GM21723 (cell line): Measurements from ENCODE around the gene STK11.

Experiments
- ATAC-seq: cut with Tn5 transposase; IDR thresholded peaks from one replicate; pipeline ENCODE4 v1.9.1; 2021; ENCODE audit warnings: mild to moderate bottlenecking, moderate library complexity; ENCODE audit not compliant: unreplicated experiment

The STK11 gene, protein sequence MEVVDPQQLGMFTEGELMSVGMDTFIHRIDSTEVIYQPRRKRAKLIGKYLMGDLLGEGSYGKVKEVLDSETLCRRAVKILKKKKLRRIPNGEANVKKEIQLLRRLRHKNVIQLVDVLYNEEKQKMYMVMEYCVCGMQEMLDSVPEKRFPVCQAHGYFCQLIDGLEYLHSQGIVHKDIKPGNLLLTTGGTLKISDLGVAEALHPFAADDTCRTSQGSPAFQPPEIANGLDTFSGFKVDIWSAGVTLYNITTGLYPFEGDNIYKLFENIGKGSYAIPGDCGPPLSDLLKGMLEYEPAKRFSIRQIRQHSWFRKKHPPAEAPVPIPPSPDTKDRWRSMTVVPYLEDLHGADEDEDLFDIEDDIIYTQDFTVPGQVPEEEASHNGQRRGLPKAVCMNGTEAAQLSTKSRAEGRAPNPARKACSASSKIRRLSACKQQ

DNA sequence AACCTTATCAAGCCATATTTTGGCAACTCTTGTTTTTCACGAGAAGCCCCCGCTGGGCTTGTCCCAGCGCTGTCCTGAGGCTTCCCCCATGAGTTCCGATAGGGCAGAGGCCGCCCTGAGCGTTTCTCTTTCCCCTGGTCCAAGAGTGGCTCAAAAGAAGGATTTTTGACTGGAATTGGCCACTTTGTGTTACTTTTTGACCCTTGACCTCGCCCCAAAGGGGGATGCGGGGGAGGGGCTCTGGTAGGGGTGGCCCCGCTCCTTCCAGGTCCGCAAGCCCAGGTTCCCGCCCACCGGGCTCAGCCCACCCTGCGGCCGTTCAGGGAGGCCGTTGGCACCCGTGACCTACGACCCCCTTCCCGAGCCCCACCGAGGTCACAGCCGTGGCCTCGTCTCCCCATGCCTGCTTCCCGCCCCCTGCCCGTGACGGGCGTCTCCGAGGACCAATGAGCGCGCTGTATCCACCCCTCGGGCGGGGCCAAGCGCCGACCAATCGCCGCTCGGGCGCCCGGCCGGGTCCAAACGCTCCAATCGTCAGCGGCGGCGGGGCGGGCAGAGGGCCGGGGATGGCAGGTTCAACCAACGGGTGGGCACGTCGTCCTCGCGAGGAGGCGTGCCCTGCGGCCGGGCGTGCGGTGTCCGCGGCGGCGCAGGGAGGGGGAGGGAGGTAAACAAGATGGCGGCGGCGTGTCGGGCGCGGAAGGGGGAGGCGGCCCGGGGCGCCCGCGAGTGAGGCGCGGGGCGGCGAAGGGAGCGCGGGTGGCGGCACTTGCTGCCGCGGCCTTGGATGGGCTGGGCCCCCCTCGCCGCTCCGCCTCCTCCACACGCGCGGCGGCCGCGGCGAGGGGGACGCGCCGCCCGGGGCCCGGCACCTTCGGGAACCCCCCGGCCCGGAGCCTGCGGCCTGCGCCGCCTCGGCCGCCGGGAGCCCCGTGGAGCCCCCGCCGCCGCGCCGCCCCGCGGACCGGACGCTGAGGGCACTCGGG, at the start of gene STK11:
Gene STK11, plus strand, starts transcription at position 665 of the 986 bp plus-strand sequence. CDS start 1,136 bp downstream, outside the sequence.
- ATAC-seq: peak; percentile 76

DNA sequence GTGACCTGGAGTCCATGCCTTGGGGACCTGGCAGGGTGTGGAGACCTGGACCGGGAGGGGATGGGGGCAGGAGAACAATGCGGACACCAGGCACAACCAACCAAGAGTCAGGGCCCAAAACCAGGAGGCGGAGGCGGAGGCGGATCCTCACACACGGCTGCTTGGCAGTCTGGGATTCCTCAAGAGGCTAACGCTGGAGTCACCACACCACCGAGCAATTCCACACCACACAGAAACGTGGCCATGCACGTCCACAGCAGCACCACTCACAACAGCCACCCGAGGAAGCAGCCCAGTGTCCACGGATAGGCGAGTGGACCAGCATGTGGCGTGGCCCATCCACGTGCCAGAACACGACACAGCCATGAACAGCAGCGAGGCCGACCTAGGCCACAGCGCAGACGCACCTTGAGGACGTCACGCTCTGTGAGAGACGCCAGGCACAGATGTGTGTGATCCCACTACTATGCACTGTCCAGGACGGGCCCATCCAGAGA, 49.2 kb upstream of the STK11 start:
- ATAC-seq: no peak

DNA sequence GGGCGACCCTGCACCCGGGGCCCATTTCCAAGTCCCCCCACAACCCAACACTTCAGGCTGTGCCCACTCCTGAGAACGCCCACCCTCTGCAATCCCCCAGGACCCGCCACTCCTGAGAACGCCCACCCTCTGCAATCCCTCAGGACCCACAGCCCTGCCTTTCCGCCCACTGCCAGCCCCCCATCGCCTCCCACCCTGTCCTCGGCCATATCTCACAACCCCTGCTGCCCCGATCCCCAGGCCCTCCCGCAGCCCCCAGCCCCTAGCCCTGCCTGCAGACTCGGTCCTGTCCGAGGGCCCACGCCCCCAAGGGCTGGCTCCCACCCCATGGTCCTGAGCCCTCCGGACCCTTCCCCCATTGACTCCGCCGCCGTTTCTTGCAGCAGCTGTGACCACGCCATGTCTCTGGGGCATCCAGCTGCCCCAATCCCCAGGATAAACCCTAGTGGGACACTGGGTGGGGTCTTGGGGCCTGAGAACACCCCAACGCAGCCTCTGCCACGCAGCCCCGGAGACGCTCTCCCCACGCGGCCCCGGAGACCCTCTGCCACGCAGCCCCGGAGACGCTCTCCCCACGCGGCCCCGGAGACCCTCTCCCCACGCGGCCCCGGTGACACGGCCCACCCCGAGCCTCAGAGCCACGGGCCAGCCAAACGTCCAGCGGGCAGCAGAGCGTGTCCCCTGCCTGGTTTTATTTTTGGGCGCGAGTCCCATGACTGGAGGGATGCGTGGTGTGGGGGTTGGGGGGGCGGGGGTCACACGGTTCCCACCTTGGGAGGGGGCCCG, 48.6 kb upstream of the STK11 start:
- no peak for ATAC-seq

DNA sequence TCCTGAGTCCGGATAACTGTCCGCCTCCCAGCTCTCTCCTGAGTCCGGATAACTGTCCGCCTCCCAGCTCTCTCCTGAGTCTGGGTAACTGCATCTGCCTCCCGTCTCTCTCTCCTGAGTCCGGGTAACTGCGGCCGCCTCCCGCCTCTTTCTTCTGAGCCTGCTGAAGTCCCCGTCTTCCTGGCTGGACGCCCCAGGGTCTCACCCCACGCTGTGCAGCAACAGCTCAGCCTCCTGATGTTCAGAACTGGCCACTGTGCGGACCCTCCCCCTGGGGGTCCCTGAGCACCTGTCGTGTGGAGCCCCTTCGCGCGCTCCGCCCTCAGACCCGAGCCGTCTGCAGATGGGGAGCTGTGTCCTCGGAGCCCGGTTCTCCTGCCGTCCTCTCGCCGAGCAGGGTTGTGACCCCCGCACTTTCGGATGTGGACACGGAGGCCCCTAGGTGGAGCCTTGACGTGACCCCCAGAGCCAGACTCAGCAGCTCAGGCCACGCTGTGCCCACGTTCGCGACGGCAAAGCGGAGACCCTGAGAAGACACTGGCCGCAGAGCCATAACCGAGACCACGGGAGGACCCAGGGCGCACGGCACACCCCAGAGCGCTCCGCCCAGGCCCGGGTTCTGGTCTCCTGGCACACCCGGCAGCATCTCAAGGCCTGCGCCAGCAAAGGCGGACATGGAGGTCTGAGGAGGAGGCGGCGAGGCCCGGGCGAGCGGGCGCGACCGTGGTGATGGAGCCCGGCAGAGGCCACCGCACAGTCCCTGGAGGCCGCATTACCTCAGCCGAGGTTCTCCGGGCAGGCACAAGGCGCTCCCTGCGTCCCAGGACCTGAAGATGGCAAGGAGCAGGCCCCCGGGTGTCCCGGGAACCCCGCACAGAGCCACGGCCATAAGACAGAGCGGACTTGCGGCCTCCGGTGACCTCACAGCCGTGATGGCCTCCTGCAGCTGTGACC, 47.4 kb upstream of the STK11 start:
- no peak for ATAC-seq

DNA sequence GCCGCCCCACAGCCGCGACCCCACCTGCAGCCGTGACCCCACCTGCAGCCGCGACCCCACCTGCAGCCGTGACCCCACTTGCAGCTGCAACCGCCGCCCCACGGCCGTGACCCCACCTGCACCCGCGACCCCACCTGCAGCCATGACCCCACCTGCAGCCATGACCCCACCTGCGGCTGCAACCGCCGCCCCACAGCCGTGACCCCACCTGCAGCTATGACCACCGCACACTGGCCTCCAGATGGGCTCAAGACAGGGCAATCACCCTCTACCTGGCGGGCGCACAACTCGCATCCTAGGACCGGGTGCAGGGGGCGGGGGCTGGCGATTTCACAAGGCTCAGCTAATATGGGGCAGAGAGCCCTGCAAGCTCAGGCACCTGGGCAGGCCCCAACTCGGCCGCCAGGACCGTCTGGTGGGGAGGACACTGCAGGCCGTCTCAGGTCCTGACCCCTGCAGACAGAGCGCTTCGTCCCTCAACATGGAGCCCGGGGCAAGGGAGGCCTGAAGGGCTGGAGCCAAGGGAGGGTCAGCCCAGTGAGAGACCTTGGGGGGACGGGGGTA, 46.6 kb upstream of the STK11 start:
- no peak for ATAC-seq

DNA sequence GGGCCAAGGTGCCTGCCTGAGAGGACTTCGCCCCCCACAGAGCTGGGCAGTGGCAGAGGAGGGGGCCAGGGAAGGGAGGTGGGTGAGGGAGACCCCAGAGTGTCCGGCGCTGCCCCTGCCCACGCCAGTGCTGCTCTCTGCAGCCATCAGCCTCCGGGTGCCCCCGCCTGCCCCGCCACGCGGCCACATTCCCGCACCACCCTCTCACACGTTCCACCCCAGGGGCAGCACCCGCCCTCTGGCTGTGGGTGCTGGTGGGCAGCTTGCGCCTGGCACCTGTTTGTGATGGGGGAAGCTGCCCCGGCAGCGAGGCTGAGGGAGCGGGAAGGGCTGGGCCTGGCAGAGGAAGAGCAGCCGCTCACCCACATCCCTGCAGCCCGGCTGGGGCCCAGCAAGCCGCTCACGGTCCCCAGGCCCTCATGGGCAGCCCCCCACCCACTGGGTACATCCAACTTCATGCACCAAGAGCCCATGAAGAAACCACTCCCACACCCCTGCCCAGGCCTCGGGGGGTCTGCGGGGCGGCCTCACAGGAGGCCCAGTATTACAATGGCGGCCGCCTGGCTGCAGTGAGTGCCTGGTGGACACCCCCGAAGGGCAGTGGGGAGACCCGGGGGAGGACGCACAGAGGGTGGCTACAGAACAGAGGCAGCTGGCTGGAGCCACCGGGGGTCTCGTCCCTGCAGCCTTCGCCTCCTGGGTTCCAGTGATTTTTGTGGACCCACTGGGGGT, 45.5 kb upstream of the STK11 start:
- ATAC-seq: no peak

DNA sequence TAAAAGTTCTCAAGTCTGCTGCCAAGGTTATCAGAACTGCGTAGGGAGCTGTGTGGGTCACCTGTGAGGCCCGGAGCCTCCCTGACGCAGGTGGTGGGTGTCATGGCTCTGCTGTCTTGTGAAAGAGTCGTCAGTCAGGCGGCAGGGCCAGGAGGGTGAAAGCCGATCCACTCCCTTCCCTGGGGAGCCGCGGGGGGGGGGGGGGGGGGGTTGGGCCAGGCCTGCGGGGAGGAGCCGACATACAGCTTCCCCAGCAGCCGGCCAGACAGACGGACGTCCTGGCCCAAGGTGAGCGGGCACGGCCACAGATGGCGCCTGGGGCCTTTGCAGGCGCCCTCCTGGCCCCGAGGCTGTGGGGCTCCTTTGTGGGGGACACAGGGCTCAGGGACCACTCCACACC, 43.9 kb upstream of the STK11 start:
- no peak for ATAC-seq

DNA sequence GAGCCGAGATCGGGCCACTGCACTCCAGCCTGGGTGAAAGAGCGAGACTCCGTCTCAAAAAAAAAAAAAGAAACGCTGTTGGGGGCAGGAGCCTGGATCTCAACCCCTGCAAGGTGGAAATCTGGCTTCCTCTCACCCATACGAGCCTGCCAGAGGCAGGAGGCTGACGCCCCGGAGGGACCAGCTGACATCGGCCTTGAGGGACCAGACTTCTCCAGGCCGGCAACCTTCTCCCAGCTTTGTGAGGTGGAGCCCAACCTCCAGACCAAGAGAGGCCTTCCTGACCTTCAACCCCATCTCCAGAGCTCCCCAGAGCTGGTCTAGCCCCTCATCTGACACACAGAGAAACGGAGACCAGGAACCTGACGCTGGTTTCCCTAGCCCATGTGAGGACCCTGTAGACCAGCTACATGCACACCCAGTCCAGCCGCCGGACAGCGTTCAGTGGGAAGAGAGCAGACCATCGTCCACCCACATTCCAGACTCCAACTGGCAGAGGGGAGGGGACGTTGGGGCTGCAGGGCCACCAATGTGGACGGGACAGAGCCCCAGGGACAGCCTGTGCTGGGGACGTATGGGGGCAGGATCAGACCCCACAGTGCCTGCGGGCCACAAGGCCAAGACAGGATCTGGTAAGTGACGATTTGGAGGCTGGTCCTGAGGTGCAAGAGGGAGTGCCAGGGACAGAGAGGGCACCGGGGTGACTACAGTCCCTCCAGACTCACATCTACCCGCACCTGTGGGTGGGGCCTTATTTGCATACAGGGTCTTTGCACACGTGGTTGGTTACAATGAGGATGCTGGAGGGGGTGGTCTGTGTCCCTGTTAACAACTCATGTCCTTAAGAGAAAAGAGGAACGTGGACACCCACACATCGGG, 42.9 kb upstream of the STK11 start:
- ATAC-seq: no peak

DNA sequence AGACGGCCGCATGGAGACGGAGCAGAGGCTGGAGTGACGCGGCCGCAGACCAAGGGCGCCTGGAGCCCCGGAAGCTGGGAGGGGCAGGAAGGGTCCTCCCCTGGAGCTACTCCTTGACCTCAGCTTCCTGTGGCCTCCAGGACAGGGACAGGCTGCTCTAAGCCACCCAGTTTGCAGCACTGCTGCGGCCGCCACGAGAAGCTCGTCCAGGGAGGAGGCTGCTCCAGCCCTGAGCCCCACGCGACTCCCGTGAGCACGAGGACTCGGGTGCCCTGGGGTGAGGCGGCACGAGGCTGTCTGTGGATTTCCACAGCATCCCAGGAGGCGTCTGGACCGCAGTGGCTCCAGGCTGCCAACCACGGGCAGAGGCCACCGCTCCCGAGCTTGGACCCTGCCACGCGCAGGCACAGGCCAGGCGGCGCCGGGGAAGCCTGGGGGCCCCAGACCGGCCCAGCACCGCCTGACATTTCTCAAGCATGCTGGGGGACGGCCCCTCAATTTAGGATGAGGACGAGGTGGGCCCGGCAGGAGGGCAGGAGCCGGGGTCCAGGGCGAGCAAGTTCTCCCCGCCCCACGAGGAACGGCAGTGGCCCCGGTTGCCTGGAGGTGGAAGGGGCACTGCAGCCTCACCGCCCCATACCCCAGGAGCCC, 42.2 kb upstream of the STK11 start:
- ATAC-seq: no peak

DNA sequence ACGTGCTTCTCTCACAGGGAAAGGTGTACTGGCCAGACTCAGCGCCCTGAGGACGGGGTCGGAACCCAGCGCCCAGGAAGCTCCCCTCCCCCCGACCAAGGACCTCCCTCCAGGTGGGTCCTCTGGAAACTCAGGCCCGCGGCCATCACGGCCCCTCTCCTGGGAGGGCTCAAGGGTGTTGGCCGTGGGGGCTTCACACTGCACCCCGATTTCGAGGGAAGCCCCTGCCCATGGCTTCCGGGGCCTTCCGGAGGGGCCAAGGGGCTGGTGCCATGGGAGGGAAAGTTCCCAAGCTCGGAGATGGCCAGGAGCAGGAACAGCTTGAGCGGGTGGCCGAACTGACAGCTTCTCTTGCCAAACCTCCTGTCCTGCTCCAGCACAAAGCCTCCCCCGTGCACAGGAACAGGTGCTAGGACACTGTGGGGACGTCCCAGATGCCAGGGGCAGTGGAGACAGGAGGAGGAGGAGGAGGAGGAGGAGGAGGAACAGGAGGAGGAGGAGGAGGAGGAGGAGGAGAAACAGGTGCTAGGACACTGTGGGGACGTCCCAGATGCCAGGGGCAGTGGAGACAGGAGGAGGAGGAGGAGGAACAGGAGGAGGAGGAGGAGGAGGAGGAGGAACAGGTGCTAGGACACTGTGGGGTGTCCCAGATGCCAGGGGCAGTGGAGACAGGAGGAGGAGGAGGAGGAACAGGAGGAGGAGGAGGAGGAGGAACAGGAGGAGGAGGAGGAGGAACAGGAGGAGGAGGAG, 41.5 kb upstream of the STK11 start:
- ATAC-seq: no peak

DNA sequence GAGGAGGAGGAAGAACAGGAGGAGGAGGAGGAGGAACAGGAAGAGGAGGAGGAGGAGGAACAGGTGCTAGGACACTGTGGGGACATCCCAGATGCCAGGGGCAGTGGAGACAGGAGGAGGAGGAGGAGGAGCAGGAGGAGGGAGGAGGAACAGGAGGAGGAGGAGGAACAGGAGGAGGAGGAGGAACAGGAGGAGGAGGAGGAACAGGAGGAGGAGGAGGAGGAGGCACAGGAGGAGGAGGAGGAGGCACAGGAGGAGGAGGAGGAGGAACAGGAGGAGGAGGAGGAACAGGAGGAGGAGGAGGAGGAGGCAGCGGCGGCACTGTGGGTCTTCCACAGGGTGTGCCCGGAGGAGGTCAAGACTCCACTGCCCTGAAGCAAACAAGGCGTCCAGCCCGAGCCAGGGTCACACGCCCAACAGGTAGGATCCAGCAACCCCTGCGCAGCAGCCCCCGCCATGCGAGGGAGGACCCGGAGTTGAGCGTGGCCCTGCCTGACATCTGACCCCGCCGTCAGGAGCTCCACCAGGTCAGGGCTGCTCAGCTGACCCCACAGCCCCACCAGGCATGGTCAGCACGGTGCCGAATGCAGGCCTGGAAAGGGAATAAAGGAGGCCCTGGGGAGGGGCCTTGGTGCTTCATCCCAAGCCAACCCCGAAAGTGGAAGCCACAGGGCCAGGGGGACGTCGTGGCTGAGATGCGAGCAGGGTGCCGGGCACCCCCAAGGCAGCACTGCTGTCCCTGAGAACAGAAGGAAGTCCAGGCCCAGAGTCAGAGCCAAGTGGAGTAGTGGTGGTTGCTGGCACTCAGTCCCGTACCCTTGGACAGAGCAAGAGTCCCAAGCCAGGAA, 40.7 kb upstream of the STK11 start:
- ATAC-seq: no peak

DNA sequence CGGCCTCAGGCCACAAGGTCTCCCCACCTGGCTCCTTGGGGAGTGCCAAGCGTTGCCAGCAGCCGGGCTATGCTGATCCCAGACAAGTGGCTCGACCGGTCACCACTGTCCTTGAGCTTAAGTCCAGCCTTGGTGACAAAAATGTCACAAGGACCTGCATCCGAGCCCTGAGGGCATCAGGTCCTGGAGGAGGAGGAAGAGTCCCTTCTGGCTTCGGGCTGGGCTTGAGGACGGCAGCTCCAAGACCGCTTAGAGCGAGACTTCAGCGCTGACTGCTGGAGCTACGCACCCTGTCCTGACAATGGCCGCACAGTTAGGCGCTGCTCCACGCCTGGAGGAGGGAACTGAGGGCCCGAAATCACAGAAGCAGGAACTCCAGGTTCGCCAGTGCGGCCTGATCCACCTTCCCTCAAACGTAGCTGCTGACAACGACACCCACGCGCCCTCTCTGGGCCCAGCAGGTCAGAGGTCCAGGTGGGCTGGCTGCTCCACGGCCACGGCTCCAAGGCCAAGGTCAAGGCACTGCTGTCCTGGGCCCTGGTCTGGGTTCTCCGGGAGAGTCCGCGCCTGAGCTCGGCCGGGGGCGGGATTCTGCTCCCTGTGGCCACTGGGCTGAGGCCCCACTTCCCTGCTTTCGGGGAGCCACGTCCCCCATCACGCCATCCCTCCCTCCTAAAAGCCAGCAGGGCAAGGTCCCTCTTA, 38.6 kb upstream of the STK11 start:
- no peak for ATAC-seq

DNA sequence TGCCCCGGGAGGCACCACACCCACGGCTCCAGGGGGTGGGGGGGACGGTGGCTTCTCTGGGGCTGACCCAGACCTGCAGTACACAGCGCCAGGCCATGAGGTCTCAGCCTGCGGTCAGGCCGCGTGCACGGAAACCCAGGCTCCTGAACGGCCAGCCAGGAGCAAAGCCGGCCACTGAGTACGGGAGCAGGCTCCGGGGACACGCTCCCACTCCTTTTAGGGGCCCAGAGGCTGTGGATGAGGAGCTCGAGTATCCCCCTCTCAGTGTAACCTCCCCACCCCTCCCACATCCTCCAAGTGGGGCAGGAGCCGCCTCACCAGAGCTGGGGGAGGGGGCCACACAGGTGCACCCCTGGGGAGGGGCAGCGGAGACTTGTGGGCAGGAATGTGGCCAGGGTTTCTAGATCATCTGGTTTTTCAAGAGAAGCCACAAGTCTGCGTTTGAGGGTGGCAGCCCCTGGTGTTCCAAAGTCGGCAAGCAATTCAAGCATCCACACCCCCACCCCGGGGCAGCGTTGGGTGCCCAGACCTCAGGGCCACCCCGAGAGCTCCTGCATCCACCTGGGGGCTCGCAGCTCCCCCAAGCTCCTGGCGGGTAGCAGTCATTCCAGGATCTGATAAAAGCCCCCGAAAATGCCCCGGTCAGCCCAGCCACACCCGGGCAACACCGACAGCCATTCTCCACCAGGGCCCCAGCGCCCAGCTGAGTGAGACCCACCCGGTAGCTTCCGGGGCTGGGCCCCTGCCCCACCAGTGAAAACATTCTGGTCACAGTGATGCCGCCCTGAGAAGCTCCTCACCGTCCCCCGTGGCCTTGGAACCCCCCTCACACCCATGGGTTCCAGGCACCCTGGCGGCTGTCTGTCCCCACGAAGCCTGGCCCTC, 37.6 kb upstream of the STK11 start:
- no peak for ATAC-seq
